Measurements from ENCODE around the gene SLFN14.

The SLFN14 gene

GRCh38 chr17:35587074-35587961 is 26.7 kb upstream of the SLFN14 start, which contains the start of gene AP2B1:
AP2B1 (plus strand) TSS chr17:35587322; CDS start chr17:35594031, 6,709 bp downstream.
- peaks cover 28% of the 10 kb centered on the region for H4K20me1 ChIP-seq (ENCODE audit: insufficient read depth, low read length, poor library complexity, severe bottlenecking)
- H3K9me3 ChIP-seq (ENCODE audit: insufficient read depth, low read depth, low read length): no peaks in the 10 kb centered on the region
- peaks cover 48% of the 10 kb centered on the region for H3K79me2 ChIP-seq (ENCODE audit: insufficient read depth, low read length)
- no peaks in the 10 kb centered on the region for H3F3A ChIP-seq (ENCODE audit: low read depth)
- peak within 1 kb of the TSS; percentile 94 for H2AFZ ChIP-seq (ENCODE audit: low read length)
- no peaks in the 10 kb centered on the region for H3K36me3 ChIP-seq (ENCODE audit: insufficient read depth, low read length)
- H3K9me2 ChIP-seq (replicated peaks; ENCODE audit: low read depth, low read length): no peaks in the 10 kb centered on the region
- peak within 1 kb of the TSS; percentile 69 for H3K4me2 ChIP-seq (ENCODE audit: low read depth, low read length, poor library complexity, severe bottlenecking)
- no peak for TF ChIP-seq EZH2phosphoT487 (IDR thresholded peaks at IDR 0.05; ENCODE audit: borderline replicate concordance)
- TF ChIP-seq CTCF (conservative IDR thresholded peaks at IDR 0.05; ENCODE audit: low read length): no peak
- peaks cover 5% of the 10 kb centered on the region for H3K27me3 ChIP-seq (ENCODE audit: insufficient read depth, low read length, poor library complexity, severe bottlenecking)
- H3K4me1 ChIP-seq (ENCODE audit: insufficient read depth, low read length, poor library complexity, severe bottlenecking): peaks cover 31% of the 10 kb centered on the region
- peak within 1 kb of the TSS; percentile 94 for H3K4me3 ChIP-seq (ENCODE audit: low read length, poor library complexity, severe bottlenecking)
- H3K9ac ChIP-seq (ENCODE audit: low read depth, low read length, poor library complexity, severe bottlenecking): peak within 1 kb of the TSS; percentile 86

GRCh38 chr17:35586569-35587073 is 26.0 kb upstream of the SLFN14 start:
- Histone ChIP-seq H3K36me3 (ENCODE audit: insufficient read depth, low read length) (no peaks in the 10 kb centered on the region), H3K9ac (ENCODE audit: low read depth, low read length, poor library complexity, severe bottlenecking) (peak overlapping the region; percentile 86), H3K4me3 (ENCODE audit: low read length, poor library complexity, severe bottlenecking) (peak overlapping the region; percentile 94), H3K9me3 (ENCODE audit: insufficient read depth, low read depth, low read length) (no peaks in the 10 kb centered on the region), H3F3A (ENCODE audit: low read depth) (no peaks in the 10 kb centered on the region), H4K20me1 (ENCODE audit: insufficient read depth, low read length, poor library complexity, severe bottlenecking) (peaks cover 28% of the 10 kb centered on the region), H3K9me2 (replicated peaks; ENCODE audit: low read depth, low read length) (no peaks in the 10 kb centered on the region), H2AFZ (ENCODE audit: low read length) (peak overlapping the region; percentile 94), H3K27me3 (ENCODE audit: insufficient read depth, low read length, poor library complexity, severe bottlenecking) (peaks cover 5% of the 10 kb centered on the region), H3K79me2 (ENCODE audit: insufficient read depth, low read length) (peaks cover 42% of the 10 kb centered on the region), H3K4me1 (ENCODE audit: insufficient read depth, low read length, poor library complexity, severe bottlenecking) (peaks cover 27% of the 10 kb centered on the region), H3K4me2 (ENCODE audit: low read depth, low read length, poor library complexity, severe bottlenecking) (peak overlapping the region; percentile 69)
- TF ChIP-seq EZH2phosphoT487 (IDR thresholded peaks at IDR 0.05; ENCODE audit: borderline replicate concordance): no peak
- no peak for TF ChIP-seq CTCF (conservative IDR thresholded peaks at IDR 0.05; ENCODE audit: low read length)

- Histone ChIP-seq H3K9me3 (ENCODE audit: insufficient read depth, low read depth, low read length) (no peaks in the 10 kb centered on the region), H3K4me2 (ENCODE audit: low read depth, low read length, poor library complexity, severe bottlenecking) (no peak overlapping the region), H3K27me3 (ENCODE audit: insufficient read depth, low read length, poor library complexity, severe bottlenecking) (peaks cover 5% of the 10 kb centered on the region), H3K4me1 (ENCODE audit: insufficient read depth, low read length, poor library complexity, severe bottlenecking) (peaks cover 18% of the 10 kb centered on the region), H3K9ac (ENCODE audit: low read depth, low read length, poor library complexity, severe bottlenecking) (no peak overlapping the region), H4K20me1 (ENCODE audit: insufficient read depth, low read length, poor library complexity, severe bottlenecking) (peaks cover 10% of the 10 kb centered on the region), H3F3A (ENCODE audit: low read depth) (no peaks in the 10 kb centered on the region), H3K9me2 (replicated peaks; ENCODE audit: low read depth, low read length) (no peaks in the 10 kb centered on the region), H3K4me3 (ENCODE audit: low read length, poor library complexity, severe bottlenecking) (no peak overlapping the region), H2AFZ (ENCODE audit: low read length) (no peak overlapping the region), H3K79me2 (ENCODE audit: insufficient read depth, low read length) (peaks cover 22% of the 10 kb centered on the region), H3K36me3 (ENCODE audit: insufficient read depth, low read length) (no peaks in the 10 kb centered on the region)
- no peak for TF ChIP-seq CTCF (conservative IDR thresholded peaks at IDR 0.05; ENCODE audit: low read length)
- TF ChIP-seq EZH2phosphoT487 (IDR thresholded peaks at IDR 0.05; ENCODE audit: borderline replicate concordance): no peak
Observed at GRCh38 chr17:35584061-35584460, 23.4 kb upstream of the SLFN14 start.

All from Loucy (cell line).